ENCODE measurements around the gene CNTN1. TPM values are rescaled to one million over a fixed set of nuclear protein-coding genes. Genes with fewer than 3 reads are reported as not detected.

The CNTN1 gene
- total and polyA plus RNA-seq, 2 of the 13 experiments (the other 11 are each of a cell fraction or from before 2014, with no cell fraction given): 0.01 to 0.07 TPM

GRCh38 chr12:40959041-40959440, 266.8 kb downstream of the CNTN1 start (continued):
- no peak for TF ChIP-seq ZBTB49 (CRISPR knock-in tag; IDR thresholded peaks at IDR 0.05; ENCODE audit: borderline replicate concordance)
- TF ChIP-seq ZNF768 (CRISPR knock-in tag; IDR thresholded peaks at IDR 0.05): no peak
- no peak for TF ChIP-seq RCOR2 (CRISPR knock-in tag; IDR thresholded peaks at IDR 0.05)
- TF ChIP-seq TEF (CRISPR knock-in tag; IDR thresholded peaks at IDR 0.05): no peak
- no peak for TF ChIP-seq HDAC1 (CRISPR knock-in tag; IDR thresholded peaks at IDR 0.05)
- no peak for TF ChIP-seq ZNF30 (CRISPR knock-in tag; IDR thresholded peaks at IDR 0.05)

GRCh38 chr12:40963751-40964150, 271.5 kb downstream of the CNTN1 start:
- Histone ChIP-seq H3K4me3 (replicated peaks in 1 of 3; ENCODE audit: insufficient read depth in 1 of 3, low read depth in 2 of 3, low read length in 3 of 3) (no peak overlapping the region), H3K79me2 (ENCODE audit: insufficient read depth, low read length) (no peaks in the 10 kb centered on the region), H4K20me1 (ENCODE audit: insufficient read depth, low read length) (no peaks in the 10 kb centered on the region), H2AFZ (ENCODE audit: low read length) (no peak overlapping the region), H3K4me2 (ENCODE audit: low read depth, low read length) (no peak overlapping the region), H3K36me3 (replicated peaks in 1 of 2; ENCODE audit: control insufficient read depth in 1 of 2, insufficient read depth in 2 of 2, low read length in 2 of 2) (no peaks in the 10 kb centered on the region), H3K27ac (ENCODE audit: extremely low read length, insufficient read depth, low read length) (no peak overlapping the region), H3K9me3 (ENCODE audit: low read length) (no peaks in the 10 kb centered on the region), H3K27me3 (ENCODE audit: control insufficient read depth in 1 of 2, insufficient read depth in 2 of 2, low read length in 2 of 2) (no peaks in the 10 kb centered on the region), H3K4me1 (ENCODE audit: insufficient read depth, low read length) (no peaks in the 10 kb centered on the region), H3K9ac (ENCODE audit: insufficient read depth, low read depth, low read length) (no peak overlapping the region)
- POLR2A ChIA-PET: no interaction called here
- DNase-seq (ENCODE audit: low spot score) (no peak), ATAC-seq (no peak), FAIRE-seq (no peak)
- in situ Hi-C loops (cut with HindIII; ENCODE audit: extremely low pct_ligation_motif_present, low pct_unique_long_range_greater_than_20kb): no loop called here
- intact Hi-C loops (cut with micrococcal nuclease; ENCODE audit: unreplicated experiment): no loop called here
- 0% methylated on average over 2 of the region's 2 CpGs for WGBS (ENCODE audit: low lambda C conversion rate)
- no peak for TF ChIP-seq ZNF33B (CRISPR knock-in tag; IDR thresholded peaks at IDR 0.05)
- TF ChIP-seq ZNF331 (CRISPR knock-in tag; IDR thresholded peaks at IDR 0.05): no peak
- no peak for TF ChIP-seq KDM3A (CRISPR knock-in tag; IDR thresholded peaks at IDR 0.05; ENCODE audit: low read depth)
- no peak for TF ChIP-seq MBNL3 (CRISPR knock-in tag; conservative IDR thresholded peaks at IDR 0.05)
- no peak for TF ChIP-seq STAT6 (CRISPR knock-in tag; IDR thresholded peaks at IDR 0.05; ENCODE audit: borderline replicate concordance)
- no peak for TF ChIP-seq ZNF777 (CRISPR knock-in tag; IDR thresholded peaks at IDR 0.05)
- TF ChIP-seq HMG20A (CRISPR knock-in tag; IDR thresholded peaks at IDR 0.05; ENCODE audit: borderline replicate concordance): no peak
- CTCF ChIA-PET (ENCODE audit: low intra/inter-chr PET ratio, low total read pairs): no interaction called here
- no TSS peak for BruUV-seq (replicated peaks)

All from HepG2 (cell line).